HepG2 (cell line): Measurements from ENCODE around the gene SLC22A23. TPM values are rescaled to one million over a fixed set of nuclear protein-coding genes. Genes with fewer than 3 reads are reported as not detected.

Experiments
- GABPA ChIP-seq, 2 experiments: IDR thresholded peaks; 2 replicates each; pipeline ENCODE4 v1.6.1; 2011 to 2016; ENCODE audit warnings: low read depth in 2 of 2, low read length in 1 of 2, missing biosample characterization in 1 of 2, missing genetic modification characterization in 1 of 2
- MED8 ChIP-seq: sonication (generic); formaldehyde crosslinking; IDR thresholded peaks from 2 replicates; pipeline ENCODE4 v1.8.1; 2023; ENCODE audit warnings: mild to moderate bottlenecking, missing genetic modification reagents; ENCODE audit not compliant: insufficient replicate concordance
- NCOA1 ChIP-seq: sonication (generic); formaldehyde crosslinking; IDR thresholded peaks from 2 replicates; pipeline ENCODE4 v1.9.0; 2021; ENCODE audit warnings: missing genetic modification reagents
- SMC3 ChIP-seq: IDR thresholded peaks from 2 replicates; pipeline ENCODE4 v1.6.1; 2011; ENCODE audit warnings: low read length, improper control_type of control experiment
- ZNF12 ChIP-seq: sonication (generic); formaldehyde crosslinking; IDR thresholded peaks from 2 replicates; pipeline ENCODE4 v1.5.0; 2020; ENCODE audit warnings: missing genetic modification reagents
- ZNF143 ChIP-seq: sonication (generic); formaldehyde crosslinking; IDR thresholded peaks from 2 replicates; pipeline ENCODE4 v1.4.0; 2020; ENCODE audit warnings: missing genetic modification reagents
- ZNF180 ChIP-seq: sonication (generic); formaldehyde crosslinking; IDR thresholded peaks from 2 replicates; pipeline ENCODE4 v1.4.0; 2020; ENCODE audit warnings: low read depth, missing genetic modification reagents, borderline replicate concordance
- ZNF343 ChIP-seq: sonication (generic); formaldehyde crosslinking; IDR thresholded peaks from 2 replicates; pipeline ENCODE4 v1.4.0; 2020; ENCODE audit warnings: mild to moderate bottlenecking, missing genetic modification reagents
- ZNF44 ChIP-seq: sonication (generic); formaldehyde crosslinking; IDR thresholded peaks from 2 replicates; pipeline ENCODE4 v1.5.1; 2020; ENCODE audit warnings: mild to moderate bottlenecking, missing genetic modification reagents
- ZNF441 ChIP-seq: sonication (generic); formaldehyde crosslinking; IDR thresholded peaks from 2 replicates; pipeline ENCODE4 v1.7.0; 2021; ENCODE audit warnings: missing genetic modification reagents, borderline replicate concordance
- polyA plus RNA-seq, 8 experiments: library from polyadenylated mRNA; depleted of rRNA in 3 of 8; stranded (reverse) in 7 of 8; unstranded in 1 of 8; fragments of >200 nt; fragmentation: Illumina TruSeq in 4 of 8; extraction: Trizol in 4 of 8; gene quantifications; 2 replicates each; pipeline versions ENCODE4 v1.2.1 to v1.2.3, GENCODE V29; 2011 to 2016; ENCODE audit warnings: low read depth in 4 of 8, missing spikeins in 1 of 8, mixed read lengths in 1 of 8; ENCODE audit not compliant: insufficient read depth in 1 of 8
- total RNA-seq, 5 experiments: library from RNA; depleted of rRNA; stranded (reverse); fragments of >200 nt; fragmentation: Illumina TruSeq; extraction: Trizol; gene quantifications; 2 replicates each; pipeline ENCODE4 v1.2.3, GENCODE V29; 2016; ENCODE audit warnings: low read depth in 1 of 5
- TF ChIP-seq, protein P1 (sequence below): sonication (generic); formaldehyde crosslinking; IDR thresholded peaks from 2 replicates; pipeline ENCODE4 v1.5.1; 2020; ENCODE audit warnings: mild to moderate bottlenecking, missing genetic modification reagents
- TF ChIP-seq, protein P2 (sequence below): sonication (generic); formaldehyde crosslinking; IDR thresholded peaks from 2 replicates; pipeline ENCODE4 v1.5.0; 2020; ENCODE audit warnings: mild to moderate bottlenecking, missing genetic modification reagents, borderline replicate concordance
- TF ChIP-seq, protein P3 (sequence below): IDR thresholded peaks from 2 replicates; pipeline ENCODE4 v1.4.0; 2020; ENCODE audit warnings: mild to moderate bottlenecking, missing genetic modification reagents
- TF ChIP-seq, protein P4 (sequence below): sonication (generic); formaldehyde crosslinking; IDR thresholded peaks from 2 replicates; pipeline ENCODE4 v1.4.0; 2020; ENCODE audit warnings: mild to moderate bottlenecking, missing genetic modification reagents, borderline replicate concordance

The SLC22A23 gene
- total and polyA plus RNA-seq, 2 of the 13 experiments (the other 11 are each of a cell fraction or from before 2014, with no cell fraction given): 11.8 to 17.5 TPM

DNA sequence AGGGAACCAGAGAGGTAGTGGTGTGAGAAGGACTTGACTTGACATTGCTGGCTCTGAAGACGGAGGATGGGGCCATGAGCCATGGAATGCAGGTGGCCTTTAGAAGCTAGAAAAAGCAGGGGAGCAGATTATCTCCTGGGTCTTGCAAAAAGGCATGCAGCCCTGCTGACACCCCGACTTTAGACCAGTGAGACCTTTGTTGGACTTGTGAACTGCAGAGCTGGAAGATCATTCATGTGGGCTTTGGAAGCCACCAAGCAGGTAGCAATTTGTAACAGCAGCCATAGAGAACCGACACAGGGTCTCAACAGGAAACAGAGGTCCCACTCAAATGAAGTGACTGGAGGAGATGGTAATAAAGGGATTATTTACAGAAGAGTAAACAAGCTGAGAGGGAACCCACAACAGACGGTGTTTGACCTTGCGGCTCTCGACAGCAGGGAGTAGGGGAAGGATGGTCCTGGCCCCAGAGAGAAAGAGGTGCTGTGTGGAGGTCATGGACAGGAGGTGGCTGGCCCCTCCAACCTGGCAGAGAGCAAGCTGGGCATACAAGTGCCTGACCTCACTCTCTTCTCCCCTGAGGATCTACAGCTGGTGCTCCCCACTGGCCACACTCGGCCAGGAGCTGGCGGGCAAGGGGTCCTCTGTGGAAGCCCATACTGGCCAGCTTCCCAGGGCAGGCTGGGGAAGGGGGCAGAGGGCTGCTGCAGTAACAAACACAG is 43.9 kb downstream of the SLC22A23 start (continued):
- TF ChIP-seq, protein P1, sequence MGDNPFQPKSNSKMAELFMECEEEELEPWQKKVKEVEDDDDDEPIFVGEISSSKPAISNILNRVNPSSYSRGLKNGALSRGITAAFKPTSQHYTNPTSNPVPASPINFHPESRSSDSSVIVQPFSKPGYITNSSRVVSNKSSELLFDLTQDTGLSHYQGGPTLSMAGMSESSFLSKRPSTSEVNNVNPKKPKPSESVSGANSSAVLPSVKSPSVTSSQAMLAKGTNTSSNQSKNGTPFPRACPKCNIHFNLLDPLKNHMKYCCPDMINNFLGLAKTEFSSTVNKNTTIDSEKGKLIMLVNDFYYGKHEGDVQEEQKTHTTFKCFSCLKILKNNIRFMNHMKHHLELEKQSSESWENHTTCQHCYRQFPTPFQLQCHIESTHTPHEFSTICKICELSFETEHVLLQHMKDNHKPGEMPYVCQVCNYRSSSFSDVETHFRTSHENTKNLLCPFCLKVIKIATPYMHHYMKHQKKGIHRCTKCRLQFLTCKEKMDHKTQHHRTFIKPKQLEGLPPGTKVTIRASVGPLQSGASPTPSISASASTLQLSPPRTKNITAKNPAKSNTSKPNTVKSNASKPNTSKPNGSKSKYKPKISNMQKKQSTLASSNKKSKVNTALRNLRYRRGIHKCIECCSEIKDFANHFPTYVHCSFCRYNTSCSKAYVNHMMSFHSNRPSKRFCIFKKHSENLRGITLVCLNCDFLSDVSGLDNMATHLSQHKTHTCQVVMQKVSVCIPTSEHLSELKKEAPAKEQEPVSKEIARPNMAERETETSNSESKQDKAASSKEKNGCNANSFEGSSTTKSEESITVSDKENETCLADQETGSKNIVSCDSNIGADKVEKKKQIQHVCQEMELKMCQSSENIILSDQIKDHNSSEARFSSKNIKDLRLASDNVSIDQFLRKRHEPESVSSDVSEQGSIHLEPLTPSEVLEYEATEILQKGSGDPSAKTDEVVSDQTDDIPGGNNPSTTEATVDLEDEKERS (CRISPR knock-in tag): peak; percentile 99
- TF ChIP-seq, protein P2, sequence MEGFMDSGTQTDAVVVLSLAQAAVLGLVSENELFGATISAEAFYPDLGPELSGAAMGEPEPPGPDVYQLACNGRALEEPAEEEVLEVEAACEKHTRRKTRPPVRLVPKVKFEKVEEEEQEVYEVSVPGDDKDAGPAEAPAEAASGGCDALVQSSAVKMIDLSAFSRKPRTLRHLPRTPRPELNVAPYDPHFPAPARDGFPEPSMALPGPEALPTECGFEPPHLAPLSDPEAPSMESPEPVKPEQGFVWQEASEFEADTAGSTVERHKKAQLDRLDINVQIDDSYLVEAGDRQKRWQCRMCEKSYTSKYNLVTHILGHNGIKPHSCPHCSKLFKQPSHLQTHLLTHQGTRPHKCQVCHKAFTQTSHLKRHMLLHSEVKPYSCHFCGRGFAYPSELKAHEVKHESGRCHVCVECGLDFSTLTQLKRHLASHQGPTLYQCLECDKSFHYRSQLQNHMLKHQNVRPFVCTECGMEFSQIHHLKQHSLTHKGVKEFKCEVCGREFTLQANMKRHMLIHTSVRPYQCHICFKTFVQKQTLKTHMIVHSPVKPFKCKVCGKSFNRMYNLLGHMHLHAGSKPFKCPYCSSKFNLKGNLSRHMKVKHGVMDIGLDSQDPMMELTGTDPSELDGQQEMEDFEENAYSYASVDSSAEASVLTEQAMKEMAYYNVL: no peak
- TF ChIP-seq ZNF441 (CRISPR knock-in tag) (no peak), GABPA (IDR thresholded peaks at IDR 0.05; ENCODE audit: low read depth, low read length) (no peak), GABPA (CRISPR knock-in tag; IDR thresholded peaks at IDR 0.05; ENCODE audit: low read depth) (0 out of 2 replicates have a peak, but pooled peaks have one; percentile 27), ZNF12 (CRISPR knock-in tag) (peak; percentile 45; the same call in 1 of the 2 replicates), ZNF343 (0 out of 2 replicates have a peak, but pooled peaks have one; percentile 54), ZNF180 (CRISPR knock-in tag) (no peak), ZNF143 (no peak), SMC3 (peak; percentile 5; the same call in 1 of the 2 replicates), NCOA1 (CRISPR knock-in tag) (0 out of 2 replicates have a peak, but pooled peaks have one; percentile 36), ZNF44 (CRISPR knock-in tag) (0 out of 2 replicates have a peak, but pooled peaks have one; percentile 40), MED8 (CRISPR knock-in tag) (peak; percentile 34)
- TF ChIP-seq, protein P3, sequence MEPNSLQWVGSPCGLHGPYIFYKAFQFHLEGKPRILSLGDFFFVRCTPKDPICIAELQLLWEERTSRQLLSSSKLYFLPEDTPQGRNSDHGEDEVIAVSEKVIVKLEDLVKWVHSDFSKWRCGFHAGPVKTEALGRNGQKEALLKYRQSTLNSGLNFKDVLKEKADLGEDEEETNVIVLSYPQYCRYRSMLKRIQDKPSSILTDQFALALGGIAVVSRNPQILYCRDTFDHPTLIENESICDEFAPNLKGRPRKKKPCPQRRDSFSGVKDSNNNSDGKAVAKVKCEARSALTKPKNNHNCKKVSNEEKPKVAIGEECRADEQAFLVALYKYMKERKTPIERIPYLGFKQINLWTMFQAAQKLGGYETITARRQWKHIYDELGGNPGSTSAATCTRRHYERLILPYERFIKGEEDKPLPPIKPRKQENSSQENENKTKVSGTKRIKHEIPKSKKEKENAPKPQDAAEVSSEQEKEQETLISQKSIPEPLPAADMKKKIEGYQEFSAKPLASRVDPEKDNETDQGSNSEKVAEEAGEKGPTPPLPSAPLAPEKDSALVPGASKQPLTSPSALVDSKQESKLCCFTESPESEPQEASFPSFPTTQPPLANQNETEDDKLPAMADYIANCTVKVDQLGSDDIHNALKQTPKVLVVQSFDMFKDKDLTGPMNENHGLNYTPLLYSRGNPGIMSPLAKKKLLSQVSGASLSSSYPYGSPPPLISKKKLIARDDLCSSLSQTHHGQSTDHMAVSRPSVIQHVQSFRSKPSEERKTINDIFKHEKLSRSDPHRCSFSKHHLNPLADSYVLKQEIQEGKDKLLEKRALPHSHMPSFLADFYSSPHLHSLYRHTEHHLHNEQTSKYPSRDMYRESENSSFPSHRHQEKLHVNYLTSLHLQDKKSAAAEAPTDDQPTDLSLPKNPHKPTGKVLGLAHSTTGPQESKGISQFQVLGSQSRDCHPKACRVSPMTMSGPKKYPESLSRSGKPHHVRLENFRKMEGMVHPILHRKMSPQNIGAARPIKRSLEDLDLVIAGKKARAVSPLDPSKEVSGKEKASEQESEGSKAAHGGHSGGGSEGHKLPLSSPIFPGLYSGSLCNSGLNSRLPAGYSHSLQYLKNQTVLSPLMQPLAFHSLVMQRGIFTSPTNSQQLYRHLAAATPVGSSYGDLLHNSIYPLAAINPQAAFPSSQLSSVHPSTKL (CRISPR knock-in tag): peak; percentile 45
- TF ChIP-seq, protein P4, sequence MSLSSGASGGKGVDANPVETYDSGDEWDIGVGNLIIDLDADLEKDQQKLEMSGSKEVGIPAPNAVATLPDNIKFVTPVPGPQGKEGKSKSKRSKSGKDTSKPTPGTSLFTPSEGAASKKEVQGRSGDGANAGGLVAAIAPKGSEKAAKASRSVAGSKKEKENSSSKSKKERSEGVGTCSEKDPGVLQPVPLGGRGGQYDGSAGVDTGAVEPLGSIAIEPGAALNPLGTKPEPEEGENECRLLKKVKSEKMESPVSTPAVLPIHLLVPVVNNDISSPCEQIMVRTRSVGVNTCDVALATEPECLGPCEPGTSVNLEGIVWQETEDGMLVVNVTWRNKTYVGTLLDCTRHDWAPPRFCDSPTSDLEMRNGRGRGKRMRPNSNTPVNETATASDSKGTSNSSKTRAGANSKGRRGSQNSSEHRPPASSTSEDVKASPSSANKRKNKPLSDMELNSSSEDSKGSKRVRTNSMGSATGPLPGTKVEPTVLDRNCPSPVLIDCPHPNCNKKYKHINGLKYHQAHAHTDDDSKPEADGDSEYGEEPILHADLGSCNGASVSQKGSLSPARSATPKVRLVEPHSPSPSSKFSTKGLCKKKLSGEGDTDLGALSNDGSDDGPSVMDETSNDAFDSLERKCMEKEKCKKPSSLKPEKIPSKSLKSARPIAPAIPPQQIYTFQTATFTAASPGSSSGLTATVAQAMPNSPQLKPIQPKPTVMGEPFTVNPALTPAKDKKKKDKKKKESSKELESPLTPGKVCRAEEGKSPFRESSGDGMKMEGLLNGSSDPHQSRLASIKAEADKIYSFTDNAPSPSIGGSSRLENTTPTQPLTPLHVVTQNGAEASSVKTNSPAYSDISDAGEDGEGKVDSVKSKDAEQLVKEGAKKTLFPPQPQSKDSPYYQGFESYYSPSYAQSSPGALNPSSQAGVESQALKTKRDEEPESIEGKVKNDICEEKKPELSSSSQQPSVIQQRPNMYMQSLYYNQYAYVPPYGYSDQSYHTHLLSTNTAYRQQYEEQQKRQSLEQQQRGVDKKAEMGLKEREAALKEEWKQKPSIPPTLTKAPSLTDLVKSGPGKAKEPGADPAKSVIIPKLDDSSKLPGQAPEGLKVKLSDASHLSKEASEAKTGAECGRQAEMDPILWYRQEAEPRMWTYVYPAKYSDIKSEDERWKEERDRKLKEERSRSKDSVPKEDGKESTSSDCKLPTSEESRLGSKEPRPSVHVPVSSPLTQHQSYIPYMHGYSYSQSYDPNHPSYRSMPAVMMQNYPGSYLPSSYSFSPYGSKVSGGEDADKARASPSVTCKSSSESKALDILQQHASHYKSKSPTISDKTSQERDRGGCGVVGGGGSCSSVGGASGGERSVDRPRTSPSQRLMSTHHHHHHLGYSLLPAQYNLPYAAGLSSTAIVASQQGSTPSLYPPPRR: peak; percentile 47; the same call in 1 of the 2 replicates
